Measurements from ENCODE around the gene STX2.

GRCh38 chr12:130752692-130753230 lies 86.3 kb downstream of the STX2 start:
- peak; percentile 17 for TF ChIP-seq CTCF (IDR thresholded peaks at IDR 0.05; ENCODE audit: low read depth, low read length, poor library complexity, severe bottlenecking)
- TF ChIP-seq EZH2phosphoT487 (IDR thresholded peaks at IDR 0.05; ENCODE audit: borderline replicate concordance, low read length), result no peak

All from DOHH2 (cell line).